ENCODE results near the gene HINT3.
"Not testable (repeated sequence)": the region's sequence is repeated elsewhere in the genome, so short reads cannot be mapped to it uniquely, and the experiment has no call there.

The HINT3 gene

GRCh38 chr6:125930765-125931418 lies 25.7 kb upstream of the HINT3 start:
- no peaks in the 10 kb centered on the region for H3K27me3 Mint-ChIP-seq

GRCh38 chr6:125931733-125932450 lies 24.7 kb upstream of the HINT3 start:
- peaks cover 14% of the 10 kb centered on the region for H3K4me1 Mint-ChIP-seq
- H3K4me3 Mint-ChIP-seq, result peak overlapping the region in 1 of 2 donors; percentile 47
- peaks cover 10 to 12% of the 10 kb centered on the region in 2 donors for H3K9me3 Mint-ChIP-seq
- DNase-seq (peak in 1 of 2 donors; percentile 37), ATAC-seq (peak; percentile 98)
- H3K27ac Mint-ChIP-seq, result peak overlapping the region in 1 of 2 donors; percentile 74
- no peaks in the 10 kb centered on the region for H3K27me3 Mint-ChIP-seq

More at GRCh38 chr6:125930765-125931418, 25.7 kb upstream of the HINT3 start:
- Mint-ChIP-seq H3K9me3 (peaks cover 10 to 12% of the 10 kb centered on the region in 2 donors), H3K4me1 (peaks cover 14% of the 10 kb centered on the region), H3K4me3 (peak overlapping the region in 1 of 2 donors; percentile 47), H3K27ac (peak overlapping the region in 1 of 2 donors; percentile 62)
- DNase-seq (no peak), ATAC-seq (no peak)

- ATAC-seq, result peak; percentile 61
- peaks cover 10 to 12% of the 10 kb centered on the region in 2 donors for H3K9me3 Mint-ChIP-seq
- no peak for DNase-seq
- no peaks in the 10 kb centered on the region for H3K27me3 Mint-ChIP-seq
- peaks cover 14% of the 10 kb centered on the region for H3K4me1 Mint-ChIP-seq
- no peak overlapping the region for H3K27ac Mint-ChIP-seq
- no peak overlapping the region for H3K4me3 Mint-ChIP-seq
Measured at GRCh38 chr6:125932451-125932795, 24.1 kb upstream of the HINT3 start.

GRCh38 chr6:125935520-125935919 lies 21.1 kb upstream of the HINT3 start:
- not testable (repeated sequence) for H3K4me3 Mint-ChIP-seq, H3K27ac Mint-ChIP-seq, DNase-seq, ATAC-seq
- Mint-ChIP-seq H3K27me3 (peaks cover 16% of the 10 kb centered on the region), H3K9me3 (peaks cover 10 to 12% of the 10 kb centered on the region in 2 donors), H3K4me1 (peaks cover 23% of the 10 kb centered on the region)

GRCh38 chr6:125939026-125939425 lies 17.5 kb upstream of the HINT3 start:
- no peaks in the 10 kb centered on the region for H3K9me3 Mint-ChIP-seq
- H3K4me1 Mint-ChIP-seq, result peaks cover 9% of the 10 kb centered on the region
- DNase-seq (no peak), ATAC-seq (no peak)
- no peak overlapping the region for H3K27ac Mint-ChIP-seq
- H3K27me3 Mint-ChIP-seq, result peaks cover 30% of the 10 kb centered on the region
- no peak overlapping the region for H3K4me3 Mint-ChIP-seq

GRCh38 chr6:125939791-125940190 lies 16.8 kb upstream of the HINT3 start:
- H3K27me3 Mint-ChIP-seq, result peaks cover 30% of the 10 kb centered on the region
- DNase-seq (no peak), ATAC-seq (no peak)
- H3K4me1 Mint-ChIP-seq, result peaks cover 9% of the 10 kb centered on the region
- H3K9me3 Mint-ChIP-seq, result no peaks in the 10 kb centered on the region
- H3K27ac Mint-ChIP-seq, result no peak overlapping the region
- H3K4me3 Mint-ChIP-seq, result no peak overlapping the region

- peaks cover 9% of the 10 kb centered on the region for H3K4me1 Mint-ChIP-seq
- H3K4me3 Mint-ChIP-seq, result no peak overlapping the region
- DNase-seq (no peak), ATAC-seq (no peak)
- H3K27me3 Mint-ChIP-seq, result peaks cover 30% of the 10 kb centered on the region
- no peaks in the 10 kb centered on the region for H3K9me3 Mint-ChIP-seq
- no peak overlapping the region for H3K27ac Mint-ChIP-seq
Measured at GRCh38 chr6:125940247-125941041, 16.1 kb upstream of the HINT3 start.

GRCh38 chr6:125942672-125943527 lies 13.7 kb upstream of the HINT3 start:
- ATAC-seq, result no peak

GRCh38 chr6:125943528-125944433 lies 12.8 kb upstream of the HINT3 start:
- H3K4me1 Mint-ChIP-seq, result peaks cover 9% of the 10 kb centered on the region
- ATAC-seq, result peak; percentile 39
- H3K27me3 Mint-ChIP-seq, result peaks cover 35% of the 10 kb centered on the region
- no peak overlapping the region for H3K4me3 Mint-ChIP-seq
- H3K9me3 Mint-ChIP-seq, result no peaks in the 10 kb centered on the region
- DNase-seq, result no peak
- peak overlapping the region in 1 of 2 donors; percentile 17 for H3K27ac Mint-ChIP-seq

More at GRCh38 chr6:125942672-125943527, 13.7 kb upstream of the HINT3 start:
- Mint-ChIP-seq H3K9me3 (no peaks in the 10 kb centered on the region), H3K27me3 (peaks cover 30% of the 10 kb centered on the region), H3K4me1 (peaks cover 9% of the 10 kb centered on the region), H3K4me3 (no peak overlapping the region), H3K27ac (no peak overlapping the region)
- DNase-seq, result no peak

- DNase-seq (no peak), ATAC-seq (no peak)
- Mint-ChIP-seq H3K4me3 (no peak overlapping the region), H3K4me1 (peaks cover 5% of the 10 kb centered on the region), H3K9me3 (no peaks in the 10 kb centered on the region), H3K27me3 (peaks cover 32% of the 10 kb centered on the region), H3K27ac (no peak overlapping the region)
Measured at GRCh38 chr6:125944434-125944816, 12.1 kb upstream of the HINT3 start.

GRCh38 chr6:125944896-125945295 lies 11.7 kb upstream of the HINT3 start:
- DNase-seq, result no peak
- Mint-ChIP-seq H3K27ac (no peak overlapping the region), H3K27me3 (peaks cover 27% of the 10 kb centered on the region), H3K4me1 (peaks cover under 1% of the 10 kb centered on the region), H3K4me3 (no peak overlapping the region), H3K9me3 (no peaks in the 10 kb centered on the region)
- ATAC-seq, result no peak

- Mint-ChIP-seq H3K27ac (no peak overlapping the region), H3K9me3 (no peaks in the 10 kb centered on the region), H3K27me3 (peaks cover 21% of the 10 kb centered on the region), H3K4me1 (no peaks in the 10 kb centered on the region), H3K4me3 (no peak overlapping the region)
- ATAC-seq, result no peak
- no peak for DNase-seq
Measured at GRCh38 chr6:125945378-125946141, 11.0 kb upstream of the HINT3 start.

- DNase-seq (no peak), ATAC-seq (no peak)
- H3K27ac Mint-ChIP-seq, result no peak overlapping the region
- no peaks in the 10 kb centered on the region for H3K9me3 Mint-ChIP-seq
- H3K4me3 Mint-ChIP-seq, result no peak overlapping the region
- peaks cover 16% of the 10 kb centered on the region for H3K27me3 Mint-ChIP-seq
- H3K4me1 Mint-ChIP-seq, result no peaks in the 10 kb centered on the region
Measured at GRCh38 chr6:125947615-125948014, 9.0 kb upstream of the HINT3 start.

GRCh38 chr6:125948455-125948854 lies 8.1 kb upstream of the HINT3 start:
- Mint-ChIP-seq H3K4me1 (no peaks in the 10 kb centered on the region), H3K9me3 (no peaks in the 10 kb centered on the region), H3K4me3 (no peak overlapping the region), H3K27ac (no peak overlapping the region), H3K27me3 (peaks cover 16% of the 10 kb centered on the region)
- DNase-seq (no peak), ATAC-seq (no peak)

Measured in stimulated activated naive CD8-positive, alpha-beta T cell treated with anti-CD3 and anti-CD28 coated beads, Interleukin-15, amount 100 ng/mL, for 72 hours (primary cell).